ENCODE results near the gene TXNIP. TPM values are rescaled to one million over a fixed set of nuclear protein-coding genes. Genes with fewer than 3 reads are reported as not detected.

TXNIP gene
- total RNA-seq, 1 experiment from 2014 or later, result 2.5 TPM

DNA sequence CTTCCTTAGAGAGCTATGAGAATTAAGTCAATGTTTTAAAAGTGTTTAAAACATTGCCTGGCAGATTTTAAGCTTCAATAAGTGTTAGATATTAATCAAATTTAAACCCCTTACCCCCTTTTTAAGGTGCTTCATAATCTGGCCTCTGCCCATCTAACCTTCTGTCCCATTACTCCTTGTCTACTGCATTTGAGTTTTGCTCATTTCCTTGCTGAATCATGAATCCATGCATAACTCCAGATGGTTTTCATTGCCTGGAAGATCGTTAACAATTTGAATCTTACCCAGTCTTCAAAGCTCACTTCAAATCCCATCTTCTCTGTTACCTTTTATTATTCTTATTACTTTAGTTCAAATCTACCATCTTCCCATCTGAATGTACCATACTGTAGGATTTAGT lies 20.5 kb upstream of the TXNIP start:
- ATAC-seq (no peak), DNase-seq (ENCODE audit: low read depth, low spot score) (no peak)
- intact Hi-C loops (cut with micrococcal nuclease), result loop anchor here (1.0 kb wide), 1 partner anchor 14 kb away; no protein-coding TSS in a partner anchor
- H3K4me1 ChIP-seq (ENCODE audit: control insufficient read depth in 1 of 2, insufficient read depth in 2 of 2, low read length in 2 of 2), result peaks cover 0 to 5% of the 10 kb centered on the region in 2 experiments; a peak in 2 of 4 replicates
- H3K9me2 ChIP-seq (ENCODE audit: insufficient read depth), result no peaks in the 10 kb centered on the region
- ChIA-PET CTCF (interaction anchor here (1.0 to 1.2 kb wide), 2 partner anchors 16 to 38 kb away, joined by 3 read pairs; no protein-coding TSS in a partner anchor), RAD21 (ENCODE audit: low non-redundant PET in 1 of 2, low total read pairs in 2 of 2, uncharacterized antibody in 2 of 2, unreplicated experiment in 2 of 2) (no interaction called here), POLR2A (no interaction called here)
- H2AFZ ChIP-seq (ENCODE audit: low read depth, low read length, poor library complexity, severe bottlenecking), result no peak overlapping the region
- no peaks in the 10 kb centered on the region for H4K20me1 ChIP-seq (ENCODE audit: insufficient read depth)
- no peaks in the 10 kb centered on the region for H3K79me2 ChIP-seq (ENCODE audit: insufficient read depth, low read length)
- H3K27me3 ChIP-seq (ENCODE audit: insufficient read depth, low read length), result no peaks in the 10 kb centered on the region
- no peak for TF ChIP-seq ZFX (IDR thresholded peaks at IDR 0.05)
- TF ChIP-seq ZNF274 (IDR thresholded peaks at IDR 0.05; ENCODE audit: low read depth, low read length), result no peak
- TF ChIP-seq EZH2phosphoT487 (IDR thresholded peaks at IDR 0.05; ENCODE audit: borderline replicate concordance), result no peak
- TF ChIP-seq YY1 (IDR thresholded peaks at IDR 0.05; ENCODE audit: extremely low read depth, insufficient replicate concordance, low read depth, low read length), result no peak
- TF ChIP-seq TCF7L2 (IDR thresholded peaks at IDR 0.05; ENCODE audit: borderline replicate concordance, extremely low read depth, insufficient read depth, insufficient read length), result no peak
- BruUV-seq (replicated peaks), result no TSS peak
- H3K27ac ChIP-seq (ENCODE audit: low read depth, low read length), result no peak overlapping the region
- H3K4me2 ChIP-seq (ENCODE audit: low read length), result no peak overlapping the region
- H3K9me3 ChIP-seq (ENCODE audit: control insufficient read depth in 1 of 2, insufficient read depth in 1 of 2, low read depth in 1 of 2, low read length in 2 of 2), result no peaks in the 10 kb centered on the region
- no peak overlapping the region for H3K9ac ChIP-seq (ENCODE audit: low read length)
- no peak overlapping the region for H3K4me3 ChIP-seq (replicated peaks in 1 of 2; ENCODE audit: low read depth in 1 of 2, low read length in 2 of 2)
- H3K36me3 ChIP-seq (ENCODE audit: control insufficient read depth in 1 of 2, insufficient read depth in 2 of 2, low read length in 2 of 2), result no peaks in the 10 kb centered on the region

DNA sequence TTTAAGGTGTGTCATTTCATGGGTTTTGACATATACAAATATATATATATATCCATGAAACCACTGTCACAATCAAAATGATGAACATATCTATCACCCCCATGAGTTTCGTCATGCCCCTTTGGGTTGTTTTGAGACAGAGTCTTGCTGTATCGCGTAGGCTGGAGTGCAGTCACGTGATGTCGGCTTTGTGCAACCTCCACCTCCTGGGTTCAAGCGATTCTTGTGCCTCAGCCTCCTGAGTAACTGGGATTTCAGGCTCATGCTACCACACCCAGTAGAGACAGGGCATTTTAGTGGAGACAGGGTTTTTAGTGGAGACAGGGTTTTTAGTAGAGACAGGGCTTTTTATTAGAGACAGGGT lies 17.2 kb upstream of the TXNIP start:
- Histone ChIP-seq H3K4me1 (ENCODE audit: control insufficient read depth in 1 of 2, insufficient read depth in 2 of 2, low read length in 2 of 2) (peaks cover 0 to 5% of the 10 kb centered on the region in 2 experiments; a peak in 2 of 4 replicates), H3K9me3 (ENCODE audit: control insufficient read depth in 1 of 2, insufficient read depth in 1 of 2, low read depth in 1 of 2, low read length in 2 of 2) (no peaks in the 10 kb centered on the region), H3K27ac (ENCODE audit: low read depth, low read length) (no peak overlapping the region), H3K27me3 (ENCODE audit: insufficient read depth, low read length) (no peaks in the 10 kb centered on the region), H3K4me2 (ENCODE audit: low read length) (peak overlapping the region; percentile 26; the same call in 1 of the 2 replicates), H3K9ac (ENCODE audit: low read length) (no peak overlapping the region), H3K9me2 (ENCODE audit: insufficient read depth) (no peaks in the 10 kb centered on the region), H4K20me1 (ENCODE audit: insufficient read depth) (no peaks in the 10 kb centered on the region), H2AFZ (ENCODE audit: low read depth, low read length, poor library complexity, severe bottlenecking) (peak overlapping the region; percentile 90), H3K79me2 (ENCODE audit: insufficient read depth, low read length) (no peaks in the 10 kb centered on the region), H3K4me3 (replicated peaks in 1 of 2; ENCODE audit: low read depth in 1 of 2, low read length in 2 of 2) (no peak overlapping the region), H3K36me3 (ENCODE audit: control insufficient read depth in 1 of 2, insufficient read depth in 2 of 2, low read length in 2 of 2) (no peaks in the 10 kb centered on the region)
- ATAC-seq (no peak), DNase-seq (ENCODE audit: low read depth, low spot score) (no peak)
- ChIA-PET CTCF (no interaction called here), POLR2A (no interaction called here), RAD21 (ENCODE audit: low non-redundant PET in 1 of 2, low total read pairs in 2 of 2, uncharacterized antibody in 2 of 2, unreplicated experiment in 2 of 2) (no interaction called here)
- BruUV-seq (replicated peaks), result no TSS peak
- intact Hi-C loops (cut with micrococcal nuclease), result loop anchor here (1.0 kb wide), 1 partner anchor 121 kb away; no protein-coding TSS in a partner anchor
- TF ChIP-seq, protein P1, sequence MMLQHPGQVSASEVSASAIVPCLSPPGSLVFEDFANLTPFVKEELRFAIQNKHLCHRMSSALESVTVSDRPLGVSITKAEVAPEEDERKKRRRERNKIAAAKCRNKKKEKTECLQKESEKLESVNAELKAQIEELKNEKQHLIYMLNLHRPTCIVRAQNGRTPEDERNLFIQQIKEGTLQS (IDR thresholded peaks at IDR 0.05), result no peak
- TF ChIP-seq POLR2A (IDR thresholded peaks at IDR 0.05; ENCODE audit: borderline replicate concordance, extremely low read depth, insufficient read depth, insufficient read length) (no peak), RAD21 (IDR thresholded peaks at IDR 0.05; ENCODE audit: low read depth) (no peak), CBX3 (IDR thresholded peaks at IDR 0.05; ENCODE audit: low read depth) (no peak), YY1 (IDR thresholded peaks at IDR 0.05; ENCODE audit: extremely low read depth, insufficient replicate concordance, low read depth, low read length) (no peak), EGR1 (IDR thresholded peaks at IDR 0.05; ENCODE audit: low read depth) (no peak), CEBPB (IDR thresholded peaks at IDR 0.05; ENCODE audit: low read depth) (no peak), POLR2AphosphoS5 (IDR thresholded peaks at IDR 0.05; ENCODE audit: low read depth, low read length) (no peak), SP1 (IDR thresholded peaks at IDR 0.05; ENCODE audit: low read depth) (no peak), JUND (IDR thresholded peaks at IDR 0.05) (no peak), ELF1 (IDR thresholded peaks at IDR 0.05; ENCODE audit: borderline replicate concordance, low read depth) (no peak)
- TF ChIP-seq, protein P2, sequence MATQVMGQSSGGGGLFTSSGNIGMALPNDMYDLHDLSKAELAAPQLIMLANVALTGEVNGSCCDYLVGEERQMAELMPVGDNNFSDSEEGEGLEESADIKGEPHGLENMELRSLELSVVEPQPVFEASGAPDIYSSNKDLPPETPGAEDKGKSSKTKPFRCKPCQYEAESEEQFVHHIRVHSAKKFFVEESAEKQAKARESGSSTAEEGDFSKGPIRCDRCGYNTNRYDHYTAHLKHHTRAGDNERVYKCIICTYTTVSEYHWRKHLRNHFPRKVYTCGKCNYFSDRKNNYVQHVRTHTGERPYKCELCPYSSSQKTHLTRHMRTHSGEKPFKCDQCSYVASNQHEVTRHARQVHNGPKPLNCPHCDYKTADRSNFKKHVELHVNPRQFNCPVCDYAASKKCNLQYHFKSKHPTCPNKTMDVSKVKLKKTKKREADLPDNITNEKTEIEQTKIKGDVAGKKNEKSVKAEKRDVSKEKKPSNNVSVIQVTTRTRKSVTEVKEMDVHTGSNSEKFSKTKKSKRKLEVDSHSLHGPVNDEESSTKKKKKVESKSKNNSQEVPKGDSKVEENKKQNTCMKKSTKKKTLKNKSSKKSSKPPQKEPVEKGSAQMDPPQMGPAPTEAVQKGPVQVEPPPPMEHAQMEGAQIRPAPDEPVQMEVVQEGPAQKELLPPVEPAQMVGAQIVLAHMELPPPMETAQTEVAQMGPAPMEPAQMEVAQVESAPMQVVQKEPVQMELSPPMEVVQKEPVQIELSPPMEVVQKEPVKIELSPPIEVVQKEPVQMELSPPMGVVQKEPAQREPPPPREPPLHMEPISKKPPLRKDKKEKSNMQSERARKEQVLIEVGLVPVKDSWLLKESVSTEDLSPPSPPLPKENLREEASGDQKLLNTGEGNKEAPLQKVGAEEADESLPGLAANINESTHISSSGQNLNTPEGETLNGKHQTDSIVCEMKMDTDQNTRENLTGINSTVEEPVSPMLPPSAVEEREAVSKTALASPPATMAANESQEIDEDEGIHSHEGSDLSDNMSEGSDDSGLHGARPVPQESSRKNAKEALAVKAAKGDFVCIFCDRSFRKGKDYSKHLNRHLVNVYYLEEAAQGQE (IDR thresholded peaks at IDR 0.05; ENCODE audit: low read depth), result no peak
- TF ChIP-seq, protein P3, sequence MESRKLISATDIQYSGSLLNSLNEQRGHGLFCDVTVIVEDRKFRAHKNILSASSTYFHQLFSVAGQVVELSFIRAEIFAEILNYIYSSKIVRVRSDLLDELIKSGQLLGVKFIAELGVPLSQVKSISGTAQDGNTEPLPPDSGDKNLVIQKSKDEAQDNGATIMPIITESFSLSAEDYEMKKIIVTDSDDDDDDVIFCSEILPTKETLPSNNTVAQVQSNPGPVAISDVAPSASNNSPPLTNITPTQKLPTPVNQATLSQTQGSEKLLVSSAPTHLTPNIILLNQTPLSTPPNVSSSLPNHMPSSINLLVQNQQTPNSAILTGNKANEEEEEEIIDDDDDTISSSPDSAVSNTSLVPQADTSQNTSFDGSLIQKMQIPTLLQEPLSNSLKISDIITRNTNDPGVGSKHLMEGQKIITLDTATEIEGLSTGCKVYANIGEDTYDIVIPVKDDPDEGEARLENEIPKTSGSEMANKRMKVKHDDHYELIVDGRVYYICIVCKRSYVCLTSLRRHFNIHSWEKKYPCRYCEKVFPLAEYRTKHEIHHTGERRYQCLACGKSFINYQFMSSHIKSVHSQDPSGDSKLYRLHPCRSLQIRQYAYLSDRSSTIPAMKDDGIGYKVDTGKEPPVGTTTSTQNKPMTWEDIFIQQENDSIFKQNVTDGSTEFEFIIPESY (IDR thresholded peaks at IDR 0.05; ENCODE audit: extremely low read depth, insufficient replicate concordance, low read length), result no peak
